HepG2 (cell line): Measurements from ENCODE around the gene U2AF2. TPM values are rescaled to one million over a fixed set of nuclear protein-coding genes. Genes with fewer than 3 reads are reported as not detected.

Experiments
- HOXA9 ChIP-seq: sonication (generic); formaldehyde crosslinking; IDR thresholded peaks from 2 replicates; pipeline ENCODE4 v1.8.1; 2022; ENCODE audit warnings: missing genetic modification reagents, mild to moderate bottlenecking, moderate library complexity, borderline replicate concordance
- NR2F6 ChIP-seq, 2 experiments: IDR thresholded peaks; 2 replicates each; pipeline ENCODE4 v1.6.1; 2016; ENCODE audit warnings: antibody characterized with exemption in 1 of 2, mild to moderate bottlenecking in 1 of 2
- TSC22D2 ChIP-seq: sonication (generic); formaldehyde crosslinking; IDR thresholded peaks from 2 replicates; pipeline ENCODE4 v1.5.1; 2020; ENCODE audit warnings: missing genetic modification reagents, mild to moderate bottlenecking, borderline replicate concordance
- YEATS4 ChIP-seq: sonication (generic); formaldehyde crosslinking; IDR thresholded peaks from 2 replicates; pipeline ENCODE4 v1.4.0; 2020; ENCODE audit warnings: missing genetic modification reagents, borderline replicate concordance
- ZBTB20 ChIP-seq: sonication (generic); formaldehyde crosslinking; IDR thresholded peaks from 2 replicates; pipeline ENCODE4 v1.8.1; 2023; ENCODE audit warnings: missing genetic modification reagents, low read depth, mild to moderate bottlenecking, borderline replicate concordance
- ZKSCAN8 ChIP-seq: IDR thresholded peaks from 2 replicates; pipeline ENCODE4 v1.6.1; 2016; ENCODE audit warnings: borderline replicate concordance, missing genetic modification reagents, missing compliant biosample characterization
- ZNF142 ChIP-seq: sonication (generic); formaldehyde crosslinking; IDR thresholded peaks from 2 replicates; pipeline ENCODE4 v1.4.0; 2020; ENCODE audit warnings: missing genetic modification reagents
- ZNF407 ChIP-seq: sonication (generic); formaldehyde crosslinking; IDR thresholded peaks from one replicate; pipeline ENCODE4 v1.5.1; 2020; ENCODE audit warnings: mild to moderate bottlenecking, missing genetic modification reagents; ENCODE audit errors: not compliant biosample characterization
- ZNF441 ChIP-seq: sonication (generic); formaldehyde crosslinking; IDR thresholded peaks from 2 replicates; pipeline ENCODE4 v1.7.0; 2021; ENCODE audit warnings: missing genetic modification reagents, borderline replicate concordance
- ZNF570 ChIP-seq: sonication (generic); formaldehyde crosslinking; IDR thresholded peaks from 2 replicates; pipeline ENCODE4 v1.4.0; 2020; ENCODE audit warnings: mild to moderate bottlenecking, missing genetic modification reagents, borderline replicate concordance
- ZNF597 ChIP-seq: sonication (generic); formaldehyde crosslinking; IDR thresholded peaks from 2 replicates; pipeline ENCODE4 v1.5.0; 2020; ENCODE audit warnings: missing genetic modification reagents
- ZZZ3 ChIP-seq: sonication (generic); formaldehyde crosslinking; IDR thresholded peaks from 2 replicates; pipeline ENCODE4 v1.4.0; 2020; ENCODE audit warnings: missing genetic modification reagents, mild to moderate bottlenecking, borderline replicate concordance
- polyA plus RNA-seq, 8 experiments: library from polyadenylated mRNA; depleted of rRNA in 3 of 8; stranded (reverse) in 7 of 8; unstranded in 1 of 8; fragments of >200 nt; fragmentation: Illumina TruSeq in 4 of 8; extraction: Trizol in 4 of 8; gene quantifications; 2 replicates each; pipeline versions ENCODE4 v1.2.1 to v1.2.3, GENCODE V29; 2011 to 2016; ENCODE audit warnings: low read depth in 4 of 8, missing spikeins in 1 of 8, mixed read lengths in 1 of 8; ENCODE audit not compliant: insufficient read depth in 1 of 8
- total RNA-seq, 5 experiments: library from RNA; depleted of rRNA; stranded (reverse); fragments of >200 nt; fragmentation: Illumina TruSeq; extraction: Trizol; gene quantifications; 2 replicates each; pipeline ENCODE4 v1.2.3, GENCODE V29; 2016; ENCODE audit warnings: low read depth in 1 of 5

Gene U2AF2
- total and polyA plus RNA-seq, 2 of the 13 experiments (the other 11 are each of a cell fraction or from before 2014, with no cell fraction given) = 84.3 to 124 TPM

GRCh38 chr19:55647732-55648584, 6.9 kb upstream of the U2AF2 start, which contains the start of gene CCDC106 (continued):
- no peak for TF ChIP-seq ZNF142 (CRISPR knock-in tag)
- TF ChIP-seq ZNF570 (CRISPR knock-in tag) = no peak
- TF ChIP-seq ZKSCAN8 (CRISPR knock-in tag) = no peak
- TF ChIP-seq NR2F6 (IDR thresholded peaks at IDR 0.05) = no peak
- TF ChIP-seq NR2F6 (CRISPR knock-in tag; IDR thresholded peaks at IDR 0.05) = no peak
- TF ChIP-seq ZNF597 (CRISPR knock-in tag) = no peak; the same call in 1 of the 2 replicates
- no peak for TF ChIP-seq HOXA9 (CRISPR knock-in tag)
- TF ChIP-seq ZNF407 (CRISPR knock-in tag) = no peak
- no peak for TF ChIP-seq ZBTB20 (CRISPR knock-in tag)
- no peak; the same call in 1 of the 2 replicates for TF ChIP-seq YEATS4 (CRISPR knock-in tag)
- TF ChIP-seq ZZZ3 (CRISPR knock-in tag) = no peak
- no peak for TF ChIP-seq ZNF441 (CRISPR knock-in tag)
- no peak; the same call in 1 of the 2 replicates for TF ChIP-seq TSC22D2
